NOMO-1 (cell line): ENCODE results near the gene NLGN1.

Experiments used
- DNase-seq, 2 experiments: peaks; one replicate each; lab custom pipeline; 2025; ENCODE audit not compliant: unreplicated experiment in 2 of 2; lab: John Stamatoyannopoulos, UW

Gene NLGN1

DNA sequence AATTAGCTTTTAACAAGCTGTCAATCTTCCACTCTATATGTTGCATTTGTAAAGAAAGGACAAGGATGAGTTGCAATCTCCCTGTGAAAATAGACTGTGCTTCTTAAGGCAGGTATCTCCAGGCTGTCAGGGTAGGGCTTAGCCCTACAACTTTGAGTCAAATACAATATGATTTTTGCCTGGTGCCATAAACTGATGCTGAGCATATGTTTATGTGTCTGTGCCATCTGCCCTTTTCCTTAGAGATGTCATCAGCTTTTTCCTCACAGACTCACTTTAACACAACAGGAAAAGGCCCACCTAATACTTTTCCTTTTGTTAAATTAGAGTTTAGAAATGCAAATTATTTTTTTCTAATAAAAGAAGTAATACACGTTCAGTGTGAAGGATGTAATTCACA lies 548.3 kb downstream of the NLGN1 start:
- no peak for DNase-seq

- no peak for DNase-seq
Measured at GRCh38 chr3:173954647-173955046, 557.1 kb downstream of the NLGN1 start.

GRCh38 chr3:173957646-173958045 lies 560.1 kb downstream of the NLGN1 start:
- no peak for DNase-seq

DNA sequence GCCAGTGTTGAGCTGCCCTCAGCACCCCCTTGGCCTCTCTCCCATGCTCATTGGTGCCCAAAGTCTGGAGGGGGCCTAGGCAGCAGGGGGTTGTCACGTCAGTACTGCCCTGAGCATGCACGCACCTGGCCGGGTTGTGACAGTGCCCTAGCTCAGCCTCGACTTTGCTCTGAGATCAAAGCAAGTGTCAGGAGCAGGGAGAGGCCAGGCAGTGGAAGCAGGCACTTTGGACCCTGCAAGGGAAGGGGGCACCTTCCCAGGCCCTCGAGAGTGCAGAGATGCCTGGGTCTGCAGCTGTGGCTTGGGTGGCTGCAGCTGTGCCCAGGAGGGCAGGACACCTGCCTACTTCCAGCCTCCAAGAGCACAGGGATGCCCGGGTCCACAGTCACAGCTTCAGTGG lies 561.3 kb downstream of the NLGN1 start:
- DNase-seq, result no peak

DNA sequence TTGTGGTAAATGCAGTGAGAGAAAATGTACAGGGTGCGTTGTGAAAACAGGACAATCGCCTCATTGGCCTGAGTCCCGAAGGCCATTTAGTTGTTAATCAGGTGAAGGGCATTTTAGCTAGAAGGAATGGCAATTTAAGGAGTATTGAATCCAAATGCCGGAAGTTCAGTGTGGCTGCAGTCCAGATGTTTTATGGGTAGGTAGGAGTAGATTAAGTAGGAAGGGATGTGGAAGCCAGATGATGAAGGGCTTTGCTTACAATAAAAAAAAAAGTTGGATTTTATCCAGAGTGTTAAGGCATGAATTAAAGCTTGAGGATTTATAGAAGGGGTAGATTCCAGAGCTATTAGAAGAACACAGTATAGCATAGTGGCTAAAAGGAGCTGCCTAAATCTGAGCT lies 572.7 kb downstream of the NLGN1 start:
- no peak for DNase-seq

GRCh38 chr3:173976281-173976680 lies 578.7 kb downstream of the NLGN1 start:
- no peak for DNase-seq

- no peak for DNase-seq
Measured at GRCh38 chr3:173977747-173978146, 580.2 kb downstream of the NLGN1 start.

GRCh38 chr3:173983343-173983742 lies 585.8 kb downstream of the NLGN1 start:
- no peak for DNase-seq

DNA sequence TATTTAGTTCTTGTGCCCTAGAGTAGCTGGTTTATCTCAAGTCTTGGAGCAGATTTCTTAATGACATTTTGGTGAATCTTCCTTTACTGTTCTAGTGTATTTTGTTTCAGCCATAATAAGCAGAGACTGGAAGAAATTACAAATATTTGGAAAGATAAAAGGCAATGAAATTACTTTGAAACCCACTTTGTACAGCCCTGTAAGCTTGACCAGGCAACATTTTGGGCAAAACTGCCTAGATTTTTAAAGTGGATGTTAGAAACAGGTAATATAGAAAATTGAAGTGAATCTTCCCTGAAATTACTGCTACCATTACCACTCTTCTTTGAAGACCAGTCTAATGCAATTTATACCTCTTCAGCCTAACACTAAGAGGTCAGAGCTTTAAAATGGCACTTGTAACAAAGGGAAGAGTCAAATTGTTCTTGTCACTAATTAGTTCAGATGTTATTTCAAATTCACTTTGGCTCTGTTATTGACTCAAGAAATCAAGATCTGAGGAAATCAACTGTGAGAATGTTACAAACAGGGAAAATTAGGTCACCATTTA lies 589.4 kb downstream of the NLGN1 start:
- DNase-seq, result no peak

DNA sequence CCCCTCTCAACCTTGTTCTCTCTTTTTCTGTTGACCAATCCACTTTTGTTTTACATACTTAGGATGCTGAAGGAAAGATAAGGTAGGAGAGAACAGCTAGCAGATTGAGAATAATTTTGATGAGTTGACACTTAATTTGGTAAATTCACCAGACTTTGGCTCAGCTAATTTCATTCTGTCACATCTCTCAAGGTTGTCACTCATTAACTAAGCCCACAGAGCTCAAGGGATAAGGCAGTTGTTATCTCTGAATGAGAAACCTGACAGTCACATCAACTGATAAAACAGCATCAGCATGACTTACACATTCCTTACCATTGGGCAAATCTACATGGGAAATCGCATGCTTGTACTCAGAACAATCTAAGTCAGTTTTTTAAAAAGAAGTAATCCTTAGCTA lies 591.4 kb downstream of the NLGN1 start:
- DNase-seq, result no peak

GRCh38 chr3:173992416-173992815 lies 594.9 kb downstream of the NLGN1 start:
- no peak for DNase-seq

DNA sequence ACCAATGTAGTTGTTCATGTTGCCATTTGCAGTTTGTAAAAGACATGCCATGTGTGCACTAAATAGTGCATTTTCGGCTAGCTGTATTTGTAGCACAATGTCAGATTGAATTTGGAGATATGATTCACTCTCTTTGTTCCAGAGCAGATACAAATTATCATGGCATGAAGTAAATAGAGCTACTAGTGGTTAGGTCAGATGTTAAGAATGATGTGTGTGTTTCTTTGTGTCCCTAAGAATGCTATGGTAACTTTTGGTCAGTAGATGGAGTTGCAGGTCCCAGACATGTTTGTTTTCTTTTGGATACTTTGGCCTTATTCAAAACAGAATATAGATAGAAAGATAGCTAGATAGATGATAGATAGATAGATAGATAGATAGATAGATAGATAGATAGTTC lies 595.8 kb downstream of the NLGN1 start:
- no peak for DNase-seq

DNA sequence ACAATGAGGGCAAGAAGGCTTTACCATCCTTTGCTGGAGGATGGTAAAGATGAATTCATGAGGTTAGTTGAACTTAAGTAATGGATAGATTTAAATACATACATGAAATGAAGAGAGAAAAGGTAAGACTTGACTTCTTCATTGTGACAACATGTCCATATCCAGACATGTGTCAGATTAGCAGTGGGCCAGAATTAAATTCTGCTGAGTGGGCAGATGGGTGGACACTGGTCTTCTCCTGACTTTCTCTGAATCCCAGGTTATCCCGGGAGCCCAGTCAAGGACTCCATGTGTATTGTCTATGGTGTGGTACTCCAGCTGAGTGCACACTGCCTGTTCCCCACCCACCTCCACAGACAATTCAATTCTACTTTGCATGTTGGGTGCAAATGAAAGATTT lies 603.1 kb downstream of the NLGN1 start:
- DNase-seq, result no peak

GRCh38 chr3:174002543-174002942 lies 605.0 kb downstream of the NLGN1 start:
- DNase-seq, result no peak

DNA sequence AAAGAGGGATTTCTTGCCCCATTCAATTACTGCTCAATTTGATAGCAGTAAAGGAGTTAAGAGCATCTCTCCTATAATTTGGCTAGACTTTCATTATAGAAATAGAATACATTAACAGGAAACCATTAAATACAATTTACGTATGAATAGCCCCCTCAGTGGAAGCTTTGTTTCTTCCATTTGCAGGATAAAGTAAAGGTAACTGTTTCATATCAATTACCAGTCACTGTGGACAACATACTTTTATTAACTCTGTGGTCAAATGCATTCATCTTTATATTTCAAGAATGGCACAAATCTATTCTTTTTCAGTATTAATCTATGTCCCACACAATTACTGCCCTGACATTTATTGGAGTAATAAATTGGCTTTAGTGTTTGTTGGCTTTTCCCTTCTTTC lies 613.4 kb downstream of the NLGN1 start:
- no peak for DNase-seq

GRCh38 chr3:174016186-174016585 lies 618.6 kb downstream of the NLGN1 start:
- no peak for DNase-seq

GRCh38 chr3:174020156-174020555 lies 622.6 kb downstream of the NLGN1 start:
- DNase-seq, result no peak

DNA sequence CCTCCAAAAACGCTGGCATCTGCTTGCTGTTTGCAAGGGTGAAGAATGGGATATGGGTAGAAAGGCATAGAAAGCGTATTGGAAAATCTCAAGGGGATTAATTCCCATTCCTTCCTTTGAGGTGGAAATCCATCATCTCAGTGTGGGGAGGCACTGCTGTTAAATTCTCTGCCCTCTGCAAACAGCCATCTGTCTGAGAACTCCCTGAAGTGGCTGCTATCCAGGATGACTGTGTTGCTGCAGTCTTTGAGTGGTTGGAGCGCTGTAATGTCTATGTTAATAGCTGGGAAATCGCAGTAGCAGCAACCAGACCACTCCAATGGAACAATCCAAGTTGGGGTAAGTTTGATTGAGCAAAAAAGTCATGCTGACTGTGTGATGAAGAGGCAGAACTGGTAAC lies 625.9 kb downstream of the NLGN1 start:
- no peak for DNase-seq

GRCh38 chr3:174028673-174029072 lies 631.1 kb downstream of the NLGN1 start:
- DNase-seq, result no peak

DNA sequence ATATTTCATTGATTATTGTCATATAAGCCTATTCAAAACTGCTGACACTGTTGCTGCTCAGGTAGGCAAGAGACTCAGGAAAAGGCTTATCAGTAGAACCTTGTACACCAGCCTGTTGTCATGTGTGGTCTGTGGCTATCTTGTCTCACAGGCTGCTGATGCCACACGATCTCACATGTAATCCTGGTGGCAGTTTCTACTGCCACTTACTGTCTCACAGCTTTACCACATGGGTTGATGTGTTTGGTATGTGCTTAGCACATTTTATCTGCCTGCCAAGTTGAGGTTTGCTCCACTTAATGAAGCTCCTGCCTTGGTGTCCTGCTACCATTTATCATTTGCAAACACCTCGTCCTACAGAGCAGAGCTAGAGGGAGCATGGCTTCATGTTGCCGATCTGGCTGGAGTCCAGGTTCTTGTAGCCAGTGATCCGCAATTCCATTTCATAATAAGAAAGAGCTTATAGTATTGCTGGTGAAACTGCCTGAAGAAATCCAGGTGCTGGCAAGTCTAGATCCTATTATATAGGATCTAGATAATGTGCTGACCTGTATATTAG lies 637.9 kb downstream of the NLGN1 start:
- no peak for DNase-seq

DNA sequence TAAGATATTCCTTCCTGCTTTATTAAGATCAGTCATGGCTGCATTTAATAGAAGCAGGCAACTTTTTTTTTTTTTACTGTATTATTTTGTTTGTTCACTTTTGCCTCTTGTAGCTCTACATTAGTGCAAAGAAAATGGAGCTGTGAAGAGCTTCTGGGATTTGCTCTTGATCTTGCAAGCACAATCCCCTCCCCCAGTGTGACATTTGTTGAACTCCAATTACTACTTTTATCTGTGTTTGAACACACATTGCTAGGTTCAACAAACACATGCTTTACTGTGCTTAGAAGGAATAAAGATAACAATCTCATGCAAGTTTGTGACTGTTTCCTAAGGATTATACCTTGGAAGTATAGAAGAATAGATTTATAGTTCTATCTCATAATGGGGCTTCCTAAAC lies 648.8 kb downstream of the NLGN1 start:
- no peak for DNase-seq

- no peak for DNase-seq
Measured at GRCh38 chr3:174049472-174049871, 651.9 kb downstream of the NLGN1 start.

DNA sequence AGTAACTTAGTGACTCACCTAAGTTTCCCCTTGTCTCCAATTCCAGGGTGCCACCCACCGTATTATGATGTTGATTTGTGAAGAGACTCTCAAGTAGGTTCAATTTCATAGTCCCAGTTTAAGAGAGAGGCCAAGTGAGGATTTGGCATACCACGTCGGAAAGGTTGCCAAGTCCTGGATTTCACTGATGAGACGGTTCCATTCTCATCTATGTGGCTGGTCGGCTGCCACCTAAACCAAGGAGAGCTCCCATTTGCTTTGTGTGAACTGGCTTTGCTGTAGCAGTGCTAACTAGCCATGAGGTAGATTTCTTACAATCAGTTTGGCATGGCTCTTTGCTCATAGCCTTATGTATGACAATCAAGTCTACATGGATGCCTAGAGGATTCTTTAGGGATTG lies 653.6 kb downstream of the NLGN1 start:
- no peak for DNase-seq
